Measurements from ENCODE around the gene ESPNL.

Gene ESPNL

GRCh38 chr2:238144262-238144661 lies 44.1 kb downstream of the ESPNL start:
- H3K4me3 ChIP-seq (ENCODE audit: low read depth in 1 of 2, low read length in 2 of 2) = no peak overlapping the region
- H3K9me3 ChIP-seq (ENCODE audit: control insufficient read depth in 1 of 2, low read length in 2 of 2) = no peaks in the 10 kb centered on the region
- H3K36me3 ChIP-seq (ENCODE audit: control insufficient read depth in 1 of 2, insufficient read depth in 2 of 2, low read length in 2 of 2) = no peaks in the 10 kb centered on the region
- H3K9ac ChIP-seq (ENCODE audit: low read depth in 1 of 2, low read length in 2 of 2) = no peak overlapping the region
- peaks cover 22 to 38% of the 10 kb centered on the region in 2 donors for H3K4me1 ChIP-seq (ENCODE audit: control insufficient read depth in 1 of 2, insufficient read depth in 2 of 2, low read length in 2 of 2)
- H3K27ac ChIP-seq (ENCODE audit: low read depth, low read length) = no peak overlapping the region
- H3K27me3 ChIP-seq (ENCODE audit: control insufficient read depth in 1 of 2, insufficient read depth in 2 of 2, low read length in 2 of 2) = no peaks in the 10 kb centered on the region

GRCh38 chr2:238145046-238145445 lies 44.9 kb downstream of the ESPNL start:
- H3K4me3 ChIP-seq (ENCODE audit: low read depth in 1 of 2, low read length in 2 of 2) = no peak overlapping the region
- no peak overlapping the region for H3K27ac ChIP-seq (ENCODE audit: low read depth, low read length)
- no peak overlapping the region for H3K9ac ChIP-seq (ENCODE audit: low read depth in 1 of 2, low read length in 2 of 2)
- no peaks in the 10 kb centered on the region for H3K9me3 ChIP-seq (ENCODE audit: control insufficient read depth in 1 of 2, low read length in 2 of 2)
- H3K27me3 ChIP-seq (ENCODE audit: control insufficient read depth in 1 of 2, insufficient read depth in 2 of 2, low read length in 2 of 2) = no peaks in the 10 kb centered on the region
- H3K36me3 ChIP-seq (ENCODE audit: control insufficient read depth in 1 of 2, insufficient read depth in 2 of 2, low read length in 2 of 2) = no peaks in the 10 kb centered on the region
- peaks cover 22 to 32% of the 10 kb centered on the region in 2 donors for H3K4me1 ChIP-seq (ENCODE audit: control insufficient read depth in 1 of 2, insufficient read depth in 2 of 2, low read length in 2 of 2)

GRCh38 chr2:238145851-238146250 lies 45.7 kb downstream of the ESPNL start:
- Histone ChIP-seq H3K36me3 (ENCODE audit: control insufficient read depth in 1 of 2, insufficient read depth in 2 of 2, low read length in 2 of 2) (no peaks in the 10 kb centered on the region), H3K9ac (ENCODE audit: low read depth in 1 of 2, low read length in 2 of 2) (no peak overlapping the region), H3K4me1 (ENCODE audit: control insufficient read depth in 1 of 2, insufficient read depth in 2 of 2, low read length in 2 of 2) (peaks cover 22 to 30% of the 10 kb centered on the region in 2 donors), H3K9me3 (ENCODE audit: control insufficient read depth in 1 of 2, low read length in 2 of 2) (no peaks in the 10 kb centered on the region), H3K27ac (ENCODE audit: low read depth, low read length) (no peak overlapping the region), H3K27me3 (ENCODE audit: control insufficient read depth in 1 of 2, insufficient read depth in 2 of 2, low read length in 2 of 2) (no peaks in the 10 kb centered on the region), H3K4me3 (ENCODE audit: low read depth in 1 of 2, low read length in 2 of 2) (no peak overlapping the region)

- peaks cover 14 to 18% of the 10 kb centered on the region in 2 donors for H3K4me1 ChIP-seq (ENCODE audit: control insufficient read depth in 1 of 2, insufficient read depth in 2 of 2, low read length in 2 of 2)
- H3K27me3 ChIP-seq (ENCODE audit: control insufficient read depth in 1 of 2, insufficient read depth in 2 of 2, low read length in 2 of 2) = no peaks in the 10 kb centered on the region
- H3K9me3 ChIP-seq (ENCODE audit: control insufficient read depth in 1 of 2, low read length in 2 of 2) = no peaks in the 10 kb centered on the region
Measured at GRCh38 chr2:238146884-238147544, 46.9 kb downstream of the ESPNL start.

GRCh38 chr2:238148981-238149380 lies 48.8 kb downstream of the ESPNL start:
- Histone ChIP-seq H3K4me1 (ENCODE audit: control insufficient read depth in 1 of 2, insufficient read depth in 2 of 2, low read length in 2 of 2) (peaks cover 0 to under 1% of the 10 kb centered on the region in 2 donors), H3K9me3 (ENCODE audit: control insufficient read depth in 1 of 2, low read length in 2 of 2) (no peaks in the 10 kb centered on the region), H3K27ac (ENCODE audit: low read depth, low read length) (no peak overlapping the region), H3K36me3 (ENCODE audit: control insufficient read depth in 1 of 2, insufficient read depth in 2 of 2, low read length in 2 of 2) (no peaks in the 10 kb centered on the region), H3K9ac (ENCODE audit: low read depth in 1 of 2, low read length in 2 of 2) (no peak overlapping the region), H3K27me3 (ENCODE audit: control insufficient read depth in 1 of 2, insufficient read depth in 2 of 2, low read length in 2 of 2) (no peaks in the 10 kb centered on the region), H3K4me3 (ENCODE audit: low read depth in 1 of 2, low read length in 2 of 2) (no peak overlapping the region)

More at GRCh38 chr2:238146884-238147544, 46.9 kb downstream of the ESPNL start:
- Histone ChIP-seq H3K27ac (ENCODE audit: low read depth, low read length) (no peak overlapping the region), H3K4me3 (ENCODE audit: low read depth in 1 of 2, low read length in 2 of 2) (no peak overlapping the region), H3K36me3 (ENCODE audit: control insufficient read depth in 1 of 2, insufficient read depth in 2 of 2, low read length in 2 of 2) (no peaks in the 10 kb centered on the region), H3K9ac (ENCODE audit: low read depth in 1 of 2, low read length in 2 of 2) (no peak overlapping the region)

- no peaks in the 10 kb centered on the region for H3K36me3 ChIP-seq (ENCODE audit: control insufficient read depth in 1 of 2, insufficient read depth in 2 of 2, low read length in 2 of 2)
Measured at GRCh38 chr2:238149841-238150572, 49.9 kb downstream of the ESPNL start.

GRCh38 chr2:238150686-238151085 lies 50.5 kb downstream of the ESPNL start:
- H3K27me3 ChIP-seq (ENCODE audit: control insufficient read depth in 1 of 2, insufficient read depth in 2 of 2, low read length in 2 of 2) = no peaks in the 10 kb centered on the region
- no peaks in the 10 kb centered on the region for H3K36me3 ChIP-seq (ENCODE audit: control insufficient read depth in 1 of 2, insufficient read depth in 2 of 2, low read length in 2 of 2)
- no peaks in the 10 kb centered on the region for H3K9me3 ChIP-seq (ENCODE audit: control insufficient read depth in 1 of 2, low read length in 2 of 2)
- H3K4me1 ChIP-seq (ENCODE audit: control insufficient read depth in 1 of 2, insufficient read depth in 2 of 2, low read length in 2 of 2) = no peaks in the 10 kb centered on the region
- H3K4me3 ChIP-seq (ENCODE audit: low read depth in 1 of 2, low read length in 2 of 2) = no peak overlapping the region
- H3K9ac ChIP-seq (ENCODE audit: low read depth in 1 of 2, low read length in 2 of 2) = no peak overlapping the region
- H3K27ac ChIP-seq (ENCODE audit: low read depth, low read length) = no peak overlapping the region

More at GRCh38 chr2:238149841-238150572, 49.9 kb downstream of the ESPNL start:
- no peaks in the 10 kb centered on the region for H3K27me3 ChIP-seq (ENCODE audit: control insufficient read depth in 1 of 2, insufficient read depth in 2 of 2, low read length in 2 of 2)
- no peak overlapping the region for H3K9ac ChIP-seq (ENCODE audit: low read depth in 1 of 2, low read length in 2 of 2)
- no peaks in the 10 kb centered on the region for H3K4me1 ChIP-seq (ENCODE audit: control insufficient read depth in 1 of 2, insufficient read depth in 2 of 2, low read length in 2 of 2)
- no peaks in the 10 kb centered on the region for H3K9me3 ChIP-seq (ENCODE audit: control insufficient read depth in 1 of 2, low read length in 2 of 2)
- no peak overlapping the region for H3K4me3 ChIP-seq (ENCODE audit: low read depth in 1 of 2, low read length in 2 of 2)
- no peak overlapping the region for H3K27ac ChIP-seq (ENCODE audit: low read depth, low read length)

- Histone ChIP-seq H3K27ac (ENCODE audit: low read depth, low read length) (no peak overlapping the region), H3K4me3 (ENCODE audit: low read depth in 1 of 2, low read length in 2 of 2) (no peak overlapping the region), H3K4me1 (ENCODE audit: control insufficient read depth in 1 of 2, insufficient read depth in 2 of 2, low read length in 2 of 2) (no peaks in the 10 kb centered on the region), H3K9ac (ENCODE audit: low read depth in 1 of 2, low read length in 2 of 2) (no peak overlapping the region), H3K27me3 (ENCODE audit: control insufficient read depth in 1 of 2, insufficient read depth in 2 of 2, low read length in 2 of 2) (no peaks in the 10 kb centered on the region), H3K36me3 (ENCODE audit: control insufficient read depth in 1 of 2, insufficient read depth in 2 of 2, low read length in 2 of 2) (no peaks in the 10 kb centered on the region), H3K9me3 (ENCODE audit: control insufficient read depth in 1 of 2, low read length in 2 of 2) (no peaks in the 10 kb centered on the region)
Measured at GRCh38 chr2:238151205-238151604, 51.1 kb downstream of the ESPNL start.

GRCh38 chr2:238151628-238152235 lies 51.6 kb downstream of the ESPNL start:
- Histone ChIP-seq H3K9ac (ENCODE audit: low read depth in 1 of 2, low read length in 2 of 2) (no peak overlapping the region), H3K27ac (ENCODE audit: low read depth, low read length) (no peak overlapping the region), H3K27me3 (ENCODE audit: control insufficient read depth in 1 of 2, insufficient read depth in 2 of 2, low read length in 2 of 2) (no peaks in the 10 kb centered on the region), H3K4me1 (ENCODE audit: control insufficient read depth in 1 of 2, insufficient read depth in 2 of 2, low read length in 2 of 2) (no peaks in the 10 kb centered on the region), H3K9me3 (ENCODE audit: control insufficient read depth in 1 of 2, low read length in 2 of 2) (no peaks in the 10 kb centered on the region), H3K4me3 (ENCODE audit: low read depth in 1 of 2, low read length in 2 of 2) (no peak overlapping the region), H3K36me3 (ENCODE audit: control insufficient read depth in 1 of 2, insufficient read depth in 2 of 2, low read length in 2 of 2) (no peaks in the 10 kb centered on the region)
